ENCODE results near the gene CHCHD2.

- TF ChIP-seq, protein P1, sequence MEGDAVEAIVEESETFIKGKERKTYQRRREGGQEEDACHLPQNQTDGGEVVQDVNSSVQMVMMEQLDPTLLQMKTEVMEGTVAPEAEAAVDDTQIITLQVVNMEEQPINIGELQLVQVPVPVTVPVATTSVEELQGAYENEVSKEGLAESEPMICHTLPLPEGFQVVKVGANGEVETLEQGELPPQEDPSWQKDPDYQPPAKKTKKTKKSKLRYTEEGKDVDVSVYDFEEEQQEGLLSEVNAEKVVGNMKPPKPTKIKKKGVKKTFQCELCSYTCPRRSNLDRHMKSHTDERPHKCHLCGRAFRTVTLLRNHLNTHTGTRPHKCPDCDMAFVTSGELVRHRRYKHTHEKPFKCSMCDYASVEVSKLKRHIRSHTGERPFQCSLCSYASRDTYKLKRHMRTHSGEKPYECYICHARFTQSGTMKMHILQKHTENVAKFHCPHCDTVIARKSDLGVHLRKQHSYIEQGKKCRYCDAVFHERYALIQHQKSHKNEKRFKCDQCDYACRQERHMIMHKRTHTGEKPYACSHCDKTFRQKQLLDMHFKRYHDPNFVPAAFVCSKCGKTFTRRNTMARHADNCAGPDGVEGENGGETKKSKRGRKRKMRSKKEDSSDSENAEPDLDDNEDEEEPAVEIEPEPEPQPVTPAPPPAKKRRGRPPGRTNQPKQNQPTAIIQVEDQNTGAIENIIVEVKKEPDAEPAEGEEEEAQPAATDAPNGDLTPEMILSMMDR (IDR thresholded peaks at IDR 0.05; ENCODE audit: borderline replicate concordance, extremely low read depth, low read length, poor library complexity, severe bottlenecking), result no peak
- TF ChIP-seq EZH2 (IDR thresholded peaks at IDR 0.05; ENCODE audit: borderline replicate concordance, low read depth, low read length, severe bottlenecking), result no peak
These were observed 19.5 kb downstream of the CHCHD2 start for GRCh38 chr7:56086761-56087160.

Data from DND-41 (cell line).